PC-3 (cell line): ENCODE results near the gene SUB1. TPM values are rescaled to one million over a fixed set of nuclear protein-coding genes. Genes with fewer than 3 reads are reported as not detected.

Experiments
- ATAC-seq: fragments of 200-7000 bp; cut with Tn5 transposase; 2 replicates; pipeline ENCODE4 v1.9.1; 2020; ENCODE audit warnings: mild to moderate bottlenecking, moderate library complexity
- BruUV-seq: library from RNA; stranded (reverse); fragments of 400-500 nt; replicated peaks from 2 replicates; lab custom pipeline; 2021; lab: Mats Ljungman, UMichigan
- CTCF ChIA-PET: fragments of 300-600 bp; sonication (Branson Sonifier 250); formaldehyde crosslinking; loops from one replicate; lab custom pipeline; 2022; ENCODE audit warnings: antibody characterized with exemption; lab: Charles Lee
- POLR2A ChIA-PET: fragments of 300-600 bp; sonication (Branson Sonifier 250); formaldehyde crosslinking; loops from one replicate; lab custom pipeline; 2022; ENCODE audit warnings: antibody characterized with exemption; ENCODE audit not compliant: unreplicated experiment; lab: Charles Lee
- DNase-seq: peaks from one replicate; pipeline ENCODE4 v3.0.0-alpha.2; 2015
- H2AFZ ChIP-seq: fragments of 300-600 bp; sonication (generic); 2 replicates; pipeline ENCODE4 v1.6.0; 2016; ENCODE audit warnings: antibody characterized with exemption, low read length
- H3F3A ChIP-seq: fragments of 300-600 bp; sonication (generic); one replicate; pipeline ENCODE4 v1.6.0; 2017; ENCODE audit warnings: antibody characterized with exemption, low read length, control low read depth, mild to moderate bottlenecking; ENCODE audit not compliant: unreplicated experiment
- H3K27ac ChIP-seq: fragments of 300-600 bp; sonication (generic); 2 replicates; pipeline ENCODE4 v1.5.1; 2016; ENCODE audit warnings: mild to moderate bottlenecking, low read length
- H3K27me3 ChIP-seq: fragments of 300-600 bp; sonication (generic); 2 replicates; pipeline ENCODE4 v1.6.1; 2016; ENCODE audit warnings: low read length, mixed read lengths
- H3K36me3 ChIP-seq: fragments of 300-600 bp; sonication (generic); 2 replicates; pipeline ENCODE4 v1.6.1; 2016; ENCODE audit warnings: low read depth, mixed run types, low read length, mixed read lengths
- H3K4me1 ChIP-seq: fragments of 300-600 bp; sonication (generic); 2 replicates; pipeline ENCODE4 v1.5.1; 2016; ENCODE audit warnings: low read length; ENCODE audit not compliant: insufficient read depth
- H3K4me2 ChIP-seq: fragments of 300-600 bp; sonication (generic); 2 replicates; pipeline ENCODE4 v1.6.0; 2016; ENCODE audit warnings: low read length
- H3K4me3 ChIP-seq: fragments of 300-600 bp; sonication (generic); 2 replicates; pipeline ENCODE4 v1.5.1; 2016; ENCODE audit warnings: mild to moderate bottlenecking, low read length, mixed read lengths
- H3K79me2 ChIP-seq: fragments of 300-600 bp; sonication (generic); 2 replicates; pipeline ENCODE4 v1.6.1; 2017; ENCODE audit warnings: low read length, mixed read lengths
- H3K9ac ChIP-seq: fragments of 300-600 bp; sonication (generic); 2 replicates; pipeline ENCODE4 v1.6.0; 2016; ENCODE audit warnings: mild to moderate bottlenecking, low read length
- H3K9me2 ChIP-seq: fragments of 300-600 bp; sonication (generic); replicated peaks from 2 replicates; pipeline ENCODE4 v1.6.1; 2016; ENCODE audit warnings: mixed run types, low read length, mixed read lengths
- H3K9me3 ChIP-seq: fragments of 300-600 bp; sonication (generic); 2 replicates; pipeline ENCODE4 v1.6.1; 2016; ENCODE audit warnings: low read length, mixed read lengths
- H4K20me1 ChIP-seq: fragments of 300-600 bp; sonication (generic); 2 replicates; pipeline ENCODE4 v1.6.1; 2016; ENCODE audit warnings: low read length, mixed read lengths
- EZH2 ChIP-seq: fragments of 300-600 bp; sonication (generic); IDR thresholded peaks from one replicate; pipeline ENCODE4 v1.6.1; 2017; ENCODE audit warnings: antibody characterized with exemption, mild to moderate bottlenecking, low read length; ENCODE audit not compliant: unreplicated experiment
- EZH2phosphoT487 ChIP-seq: fragments of 300-600 bp; sonication (generic); IDR thresholded peaks from 2 replicates; pipeline ENCODE4 v1.6.1; 2018; ENCODE audit warnings: mild to moderate bottlenecking, antibody characterized with exemption, low read length, borderline replicate concordance
- intact Hi-C: fragments of 100-400 bp; cut with micrococcal nuclease; formaldehyde crosslinking; loops from 2 replicates; pipeline ENCODE4 v1.9.0; 2023
- total RNA-seq: library from RNA; depleted of rRNA; stranded (reverse); fragments of >200 nt; gene quantifications from 2 replicates; pipeline ENCODE4 v1.2.3, GENCODE V29; 2014
- TF ChIP-seq, protein P1 (sequence below): fragments of 300-600 bp; sonication (generic); conservative IDR thresholded peaks from 2 replicates; pipeline ENCODE4 v1.5.1; 2017; ENCODE audit warnings: antibody characterized with exemption, low read depth, mild to moderate bottlenecking, low read length

SUB1 gene
- total RNA-seq, 1 experiment from 2014 or later = 185 TPM

DNA sequence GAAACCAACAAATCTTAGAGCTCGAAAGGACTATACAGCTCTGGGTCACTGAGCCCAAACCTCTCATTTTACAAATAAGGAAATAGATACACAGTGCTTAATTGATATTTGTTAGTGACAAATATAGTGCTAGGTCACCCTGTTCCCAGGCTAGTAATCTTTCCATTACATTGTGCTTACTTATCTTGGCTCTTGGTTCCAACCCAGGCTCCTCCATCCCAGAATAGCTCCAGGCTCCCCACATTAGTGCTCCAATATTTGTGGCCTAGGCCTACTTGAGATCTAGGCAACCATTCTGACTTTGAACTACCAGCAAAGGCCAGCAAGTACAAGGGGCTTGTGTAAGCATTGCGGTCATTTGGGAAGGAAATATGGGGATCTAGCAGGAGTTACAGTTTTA lies 21.7 kb upstream of the SUB1 start:
- DNase-seq (no peak), ATAC-seq (no peak)
- ChIA-PET POLR2A (no interaction called here), CTCF (interaction anchor here (0.6 kb wide), 1 partner anchor 75 kb away, joined by 3 read pairs; no protein-coding TSS in a partner anchor)
- Histone ChIP-seq H3K9me2 (no peaks in the 10 kb centered on the region), H3K79me2 (no peaks in the 10 kb centered on the region), H2AFZ (no peak overlapping the region), H3K4me3 (no peak overlapping the region), H4K20me1 (no peaks in the 10 kb centered on the region), H3K4me2 (no peak overlapping the region), H3K4me1 (peaks cover 5% of the 10 kb centered on the region; the same call in 1 of the 2 replicates), H3K36me3 (no peaks in the 10 kb centered on the region), H3K27ac (no peak overlapping the region), H3F3A (no peaks in the 10 kb centered on the region), H3K9me3 (no peaks in the 10 kb centered on the region), H3K27me3 (no peaks in the 10 kb centered on the region), H3K9ac (no peak overlapping the region)
- intact Hi-C loops = no loop called here
- no TSS peak for BruUV-seq
- TF ChIP-seq EZH2phosphoT487 = no peak
- TF ChIP-seq, protein P1, sequence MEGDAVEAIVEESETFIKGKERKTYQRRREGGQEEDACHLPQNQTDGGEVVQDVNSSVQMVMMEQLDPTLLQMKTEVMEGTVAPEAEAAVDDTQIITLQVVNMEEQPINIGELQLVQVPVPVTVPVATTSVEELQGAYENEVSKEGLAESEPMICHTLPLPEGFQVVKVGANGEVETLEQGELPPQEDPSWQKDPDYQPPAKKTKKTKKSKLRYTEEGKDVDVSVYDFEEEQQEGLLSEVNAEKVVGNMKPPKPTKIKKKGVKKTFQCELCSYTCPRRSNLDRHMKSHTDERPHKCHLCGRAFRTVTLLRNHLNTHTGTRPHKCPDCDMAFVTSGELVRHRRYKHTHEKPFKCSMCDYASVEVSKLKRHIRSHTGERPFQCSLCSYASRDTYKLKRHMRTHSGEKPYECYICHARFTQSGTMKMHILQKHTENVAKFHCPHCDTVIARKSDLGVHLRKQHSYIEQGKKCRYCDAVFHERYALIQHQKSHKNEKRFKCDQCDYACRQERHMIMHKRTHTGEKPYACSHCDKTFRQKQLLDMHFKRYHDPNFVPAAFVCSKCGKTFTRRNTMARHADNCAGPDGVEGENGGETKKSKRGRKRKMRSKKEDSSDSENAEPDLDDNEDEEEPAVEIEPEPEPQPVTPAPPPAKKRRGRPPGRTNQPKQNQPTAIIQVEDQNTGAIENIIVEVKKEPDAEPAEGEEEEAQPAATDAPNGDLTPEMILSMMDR = no peak
- no peak for TF ChIP-seq EZH2

DNA sequence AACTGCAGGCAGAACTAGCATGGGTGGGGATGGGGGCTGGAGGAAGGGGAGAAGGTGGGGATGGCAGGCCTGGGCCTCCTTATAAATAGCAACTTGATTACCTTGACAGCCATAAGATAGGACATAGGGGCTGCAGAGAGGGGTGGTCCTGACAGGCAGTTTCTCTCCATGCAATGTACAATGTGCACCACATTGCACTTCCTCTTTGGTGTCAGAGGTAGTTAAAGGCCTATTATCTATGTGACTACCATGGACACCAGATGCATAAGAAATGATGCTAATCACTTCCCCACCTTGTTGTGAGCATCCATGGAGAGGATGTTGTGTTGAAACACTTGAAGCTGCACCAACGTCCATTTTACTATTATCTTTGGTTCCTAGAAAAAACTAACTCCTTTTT lies 20.2 kb upstream of the SUB1 start:
- no TSS peak for BruUV-seq
- ATAC-seq = no peak
- POLR2A ChIA-PET = no interaction called here

More for the DNA sequence above, 20.2 kb upstream of the SUB1 start:
- H3K27me3 ChIP-seq = no peaks in the 10 kb centered on the region
- no peaks in the 10 kb centered on the region for H3K9me2 ChIP-seq
- no peak overlapping the region for H3K27ac ChIP-seq
- no peak for DNase-seq
- no peaks in the 10 kb centered on the region for H3F3A ChIP-seq
- H3K36me3 ChIP-seq = no peaks in the 10 kb centered on the region
- no peak overlapping the region for H2AFZ ChIP-seq
- no peaks in the 10 kb centered on the region for H3K79me2 ChIP-seq
- no peak overlapping the region for H3K4me2 ChIP-seq
- CTCF ChIA-PET = no interaction called here
- no peak for TF ChIP-seq EZH2phosphoT487
- TF ChIP-seq, protein P1 = no peak
- TF ChIP-seq EZH2 = no peak
- intact Hi-C loops = no loop called here
- H3K9ac ChIP-seq = no peak overlapping the region
- H4K20me1 ChIP-seq = no peaks in the 10 kb centered on the region
- H3K9me3 ChIP-seq = no peaks in the 10 kb centered on the region
- H3K4me1 ChIP-seq = no peaks in the 10 kb centered on the region
- no peak overlapping the region for H3K4me3 ChIP-seq
